Measurements from ENCODE around the gene TNS1. TPM values are rescaled to one million over a fixed set of nuclear protein-coding genes. Genes with fewer than 3 reads are reported as not detected.
"Not testable (repeated sequence)": the region's sequence is repeated elsewhere in the genome, so short reads cannot be mapped to it uniquely, and the experiment has no call there.

TNS1 gene
- 10 to 100 TPM in 1 of 2 donors, 1 to 10 TPM in 1; 4.4 to 44.9 TPM for total RNA-seq

GRCh38 chr2:218002845-218003180, at the start of gene TNS1:
Gene TNS1 (minus strand): TSS chr2:218002995. CDS start chr2:218002872, 123 bp downstream.
- Mint-ChIP-seq H3K27me3 (peaks cover 25% of the 10 kb centered on the region), H3K4me3 (no peak within 1 kb of the TSS), H3K27ac (no peak within 1 kb of the TSS), H3K36me3 (ENCODE audit: low read depth) (no peaks in the 10 kb centered on the region), H3K9me3 (no peaks in the 10 kb centered on the region), H3K4me1 (peaks cover 5% of the 10 kb centered on the region)
- ATAC-seq (replicated peaks), result no peak

GRCh38 chr2:218051903-218052302, 49.1 kb upstream of the TNS1 start:
- no peak overlapping the region for H3K4me3 Mint-ChIP-seq
- ATAC-seq (replicated peaks), result no peak
- H3K9me3 Mint-ChIP-seq, result peaks cover 5% of the 10 kb centered on the region
- no peaks in the 10 kb centered on the region for H3K4me1 Mint-ChIP-seq
- no peaks in the 10 kb centered on the region for H3K36me3 Mint-ChIP-seq (ENCODE audit: low read depth)
- H3K27me3 Mint-ChIP-seq, result peaks cover 24% of the 10 kb centered on the region
- H3K27ac Mint-ChIP-seq, result no peak overlapping the region

GRCh38 chr2:218047536-218048225, 44.9 kb upstream of the TNS1 start:
- Mint-ChIP-seq H3K4me1 (no peaks in the 10 kb centered on the region), H3K36me3 (ENCODE audit: low read depth) (no peaks in the 10 kb centered on the region), H3K27me3 (peaks cover 15% of the 10 kb centered on the region), H3K27ac (no peak overlapping the region), H3K9me3 (peaks cover 10% of the 10 kb centered on the region), H3K4me3 (no peak overlapping the region)
- ATAC-seq (replicated peaks), result no peak

GRCh38 chr2:218046238-218046637, 43.4 kb upstream of the TNS1 start:
- H3K27ac Mint-ChIP-seq, result no peak overlapping the region
- H3K27me3 Mint-ChIP-seq, result peaks cover 9% of the 10 kb centered on the region
- no peaks in the 10 kb centered on the region for H3K36me3 Mint-ChIP-seq (ENCODE audit: low read depth)
- peaks cover 10% of the 10 kb centered on the region for H3K9me3 Mint-ChIP-seq
- no peak for ATAC-seq (replicated peaks)
- H3K4me1 Mint-ChIP-seq, result no peaks in the 10 kb centered on the region
- no peak overlapping the region for H3K4me3 Mint-ChIP-seq

DNA sequence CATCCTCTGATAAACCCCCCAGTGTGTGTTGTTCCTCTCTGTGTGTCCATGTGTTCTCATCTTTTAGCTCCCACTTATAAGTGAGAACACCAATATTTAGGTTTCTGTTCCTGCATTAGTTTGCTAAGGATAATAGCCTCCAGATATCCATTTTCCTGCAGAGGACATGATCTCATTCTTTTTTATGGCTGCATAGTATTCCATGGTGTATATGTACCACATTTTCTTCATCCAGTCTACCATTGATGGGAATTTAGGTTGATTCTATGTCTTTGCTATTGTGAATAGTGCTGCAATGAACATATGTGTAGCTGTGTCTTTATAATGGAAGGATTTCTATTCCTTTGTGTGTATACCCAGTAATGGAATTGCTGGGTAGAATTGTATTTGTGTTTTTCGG, 41.8 kb upstream of the TNS1 start:
- H3K4me1 Mint-ChIP-seq; H3K27ac Mint-ChIP-seq; H3K4me3 Mint-ChIP-seq; H3K9me3 Mint-ChIP-seq; H3K36me3 Mint-ChIP-seq (ENCODE audit: low read depth); ATAC-seq (replicated peaks): not testable (repeated sequence)
- H3K27me3 Mint-ChIP-seq, result peaks cover 10% of the 10 kb centered on the region

DNA sequence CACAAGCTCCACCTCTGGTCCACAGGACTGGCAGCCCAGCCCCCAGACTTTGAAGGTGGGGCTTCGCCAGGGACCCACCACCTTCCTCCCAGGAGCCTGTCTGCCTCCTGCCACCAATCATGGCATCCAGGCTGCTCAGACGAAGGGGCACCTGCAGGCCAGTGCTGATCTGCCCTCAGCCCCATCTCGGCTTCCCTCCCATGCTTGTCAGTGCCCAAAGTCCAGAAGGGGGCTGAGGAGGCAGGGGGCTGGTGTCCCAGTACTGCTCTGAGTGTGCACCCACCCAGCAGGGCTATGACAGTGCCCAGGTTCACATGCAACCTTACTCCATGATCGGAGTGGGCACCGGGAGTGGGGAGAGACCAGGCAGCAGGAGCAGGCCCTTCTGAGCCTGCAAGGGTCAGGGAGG, 40.9 kb upstream of the TNS1 start:
- peaks cover 5% of the 10 kb centered on the region for H3K9me3 Mint-ChIP-seq
- no peak overlapping the region for H3K27ac Mint-ChIP-seq
- no peaks in the 10 kb centered on the region for H3K36me3 Mint-ChIP-seq (ENCODE audit: low read depth)
- no peak overlapping the region for H3K4me3 Mint-ChIP-seq
- no peak for ATAC-seq (replicated peaks)
- peaks cover 14% of the 10 kb centered on the region for H3K27me3 Mint-ChIP-seq
- no peaks in the 10 kb centered on the region for H3K4me1 Mint-ChIP-seq

GRCh38 chr2:218043100-218043499, 40.3 kb upstream of the TNS1 start:
- no peak overlapping the region for H3K4me3 Mint-ChIP-seq
- H3K27me3 Mint-ChIP-seq, result peaks cover 11% of the 10 kb centered on the region
- H3K9me3 Mint-ChIP-seq, result peaks cover 5% of the 10 kb centered on the region
- no peak overlapping the region for H3K27ac Mint-ChIP-seq
- no peaks in the 10 kb centered on the region for H3K36me3 Mint-ChIP-seq (ENCODE audit: low read depth)
- H3K4me1 Mint-ChIP-seq, result no peaks in the 10 kb centered on the region
- no peak for ATAC-seq (replicated peaks)

GRCh38 chr2:218041302-218042168, 38.7 kb upstream of the TNS1 start:
- peaks cover 5% of the 10 kb centered on the region for H3K9me3 Mint-ChIP-seq
- no peaks in the 10 kb centered on the region for H3K36me3 Mint-ChIP-seq (ENCODE audit: low read depth)
- no peak overlapping the region for H3K4me3 Mint-ChIP-seq
- peak; percentile 66 for ATAC-seq (replicated peaks)
- H3K27me3 Mint-ChIP-seq, result peaks cover 11% of the 10 kb centered on the region
- peak overlapping the region; percentile 53 for H3K27ac Mint-ChIP-seq
- no peaks in the 10 kb centered on the region for H3K4me1 Mint-ChIP-seq

GRCh38 chr2:218040883-218041282, 38.1 kb upstream of the TNS1 start:
- H3K27ac Mint-ChIP-seq, result peak overlapping the region; percentile 53

DNA sequence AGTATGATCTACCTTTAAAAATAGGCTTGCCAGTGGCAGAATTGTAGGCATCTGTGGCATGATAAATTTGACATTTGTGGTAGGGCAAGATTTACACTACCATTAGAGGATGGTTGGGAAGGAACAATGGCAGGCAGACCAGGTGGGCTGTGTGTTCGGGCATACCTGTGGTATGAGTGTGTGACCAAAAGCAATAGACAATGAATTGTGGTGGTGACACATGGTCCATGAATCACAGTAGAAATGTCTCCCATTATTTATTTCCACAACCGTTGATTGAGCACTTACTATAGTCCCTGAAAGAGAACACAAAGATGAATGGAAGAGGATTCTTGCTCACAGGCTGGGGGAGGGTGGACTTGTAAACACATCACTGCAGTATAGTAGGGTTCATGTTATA, 36.4 kb upstream of the TNS1 start:
- no peak overlapping the region for H3K4me3 Mint-ChIP-seq
- no peaks in the 10 kb centered on the region for H3K4me1 Mint-ChIP-seq
- no peak overlapping the region for H3K27ac Mint-ChIP-seq
- H3K27me3 Mint-ChIP-seq, result peaks cover 11% of the 10 kb centered on the region
- no peaks in the 10 kb centered on the region for H3K36me3 Mint-ChIP-seq (ENCODE audit: low read depth)
- peak; percentile 30 for ATAC-seq (replicated peaks)
- no peaks in the 10 kb centered on the region for H3K9me3 Mint-ChIP-seq

More at GRCh38 chr2:218040883-218041282, 38.1 kb upstream of the TNS1 start:
- no peaks in the 10 kb centered on the region for H3K4me1 Mint-ChIP-seq
- peaks cover 11% of the 10 kb centered on the region for H3K27me3 Mint-ChIP-seq
- no peak for ATAC-seq (replicated peaks)
- no peaks in the 10 kb centered on the region for H3K36me3 Mint-ChIP-seq (ENCODE audit: low read depth)
- H3K4me3 Mint-ChIP-seq, result no peak overlapping the region
- H3K9me3 Mint-ChIP-seq, result peaks cover 5% of the 10 kb centered on the region

DNA sequence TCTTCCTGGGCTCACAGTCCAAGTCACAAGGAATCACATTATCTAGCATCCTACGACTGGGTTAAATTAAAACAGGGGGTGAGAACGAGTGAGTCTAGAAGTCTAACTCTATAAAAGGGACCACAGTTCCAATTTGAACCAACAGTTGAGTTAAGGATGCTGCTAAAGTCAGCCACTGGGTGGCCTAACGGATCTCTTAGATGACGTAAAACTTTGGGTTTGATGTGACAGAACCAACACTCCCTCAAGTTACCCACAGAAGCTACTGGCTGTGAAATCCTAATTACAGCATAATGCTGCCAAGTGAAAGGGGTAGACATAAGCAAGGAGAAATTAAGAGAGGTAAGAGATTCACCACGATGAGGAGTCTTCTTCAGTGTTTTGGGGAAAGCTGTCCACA, 33.6 kb upstream of the TNS1 start:
- ATAC-seq (replicated peaks), result no peak
- H3K4me1 Mint-ChIP-seq, result no peaks in the 10 kb centered on the region
- H3K9me3 Mint-ChIP-seq, result no peaks in the 10 kb centered on the region
- H3K27ac Mint-ChIP-seq, result no peak overlapping the region
- no peaks in the 10 kb centered on the region for H3K36me3 Mint-ChIP-seq (ENCODE audit: low read depth)
- H3K4me3 Mint-ChIP-seq, result no peak overlapping the region
- H3K27me3 Mint-ChIP-seq, result peaks cover 11% of the 10 kb centered on the region

- H3K36me3 Mint-ChIP-seq (ENCODE audit: low read depth), result no peaks in the 10 kb centered on the region
- peaks cover 10% of the 10 kb centered on the region for H3K27me3 Mint-ChIP-seq
- no peaks in the 10 kb centered on the region for H3K9me3 Mint-ChIP-seq
- H3K27ac Mint-ChIP-seq, result no peak overlapping the region
- ATAC-seq (replicated peaks), result no peak
- H3K4me1 Mint-ChIP-seq, result no peaks in the 10 kb centered on the region
- H3K4me3 Mint-ChIP-seq, result peak overlapping the region; percentile 49
Measured at GRCh38 chr2:218035463-218036100, 32.8 kb upstream of the TNS1 start.

DNA sequence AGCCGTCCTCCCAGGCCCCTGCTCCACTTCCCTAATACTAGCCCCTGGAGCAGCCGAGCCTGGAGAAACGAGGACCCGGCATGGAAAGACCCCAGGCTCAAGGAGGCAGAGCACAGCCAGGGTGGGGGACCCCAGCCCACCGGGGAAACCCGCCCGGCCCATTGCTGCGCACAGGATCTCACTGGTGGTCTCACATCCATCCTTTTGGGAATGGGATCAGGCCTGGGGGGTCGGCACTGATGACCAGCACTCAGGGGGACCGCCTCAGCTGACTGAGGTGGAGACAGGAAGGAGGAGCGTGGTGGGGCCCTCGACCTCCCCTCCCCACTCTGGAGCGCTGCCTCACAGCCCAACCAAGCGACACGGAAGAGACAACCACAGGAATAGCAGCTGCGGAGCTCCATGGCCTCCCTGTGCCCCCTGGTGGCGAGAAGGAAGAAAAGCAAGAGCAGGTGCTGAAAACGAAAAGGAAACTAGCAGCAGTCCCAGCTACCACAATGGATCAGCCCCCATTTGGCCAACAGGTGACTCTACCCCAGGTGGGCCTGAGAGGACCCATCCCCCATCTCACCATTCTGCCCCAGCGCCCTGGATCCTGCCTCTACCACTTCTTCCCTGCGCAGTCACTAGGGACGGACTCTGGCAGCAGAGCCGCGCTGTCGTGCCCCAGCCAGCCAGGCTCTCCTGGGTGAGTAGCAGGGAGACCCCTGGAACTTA, 31.9 kb upstream of the TNS1 start:
- H3K4me1 Mint-ChIP-seq, result not testable (repeated sequence)
- ATAC-seq (replicated peaks), result peak; percentile 87
- H3K27ac Mint-ChIP-seq, result peak overlapping the region; percentile 26

More for the DNA sequence above, 31.9 kb upstream of the TNS1 start:
- H3K36me3 Mint-ChIP-seq (ENCODE audit: low read depth); H3K9me3 Mint-ChIP-seq; H3K27me3 Mint-ChIP-seq: not testable (repeated sequence)
- peak overlapping the region; percentile 49 for H3K4me3 Mint-ChIP-seq
